NCI-H460 (cell line): ENCODE results near the gene USO1. TPM values are rescaled to one million over a fixed set of nuclear protein-coding genes. Genes with fewer than 3 reads are reported as not detected.
"Not testable (repeated sequence)": the region's sequence is repeated elsewhere in the genome, so short reads cannot be mapped to it uniquely, and the experiment has no call there.

Source experiments
- DNase-seq: peaks from one replicate; pipeline ENCODE4 v3.0.0-alpha.2; 2016; ENCODE audit warnings: low read depth; ENCODE audit errors: extremely low read depth
- total RNA-seq: library from RNA; depleted of rRNA; stranded (reverse); fragments of >200 nt; shearing (Covaris generic); gene quantifications from 2 replicates; pipeline ENCODE4 v1.2.3, GENCODE V29; 2014

Gene USO1
- total RNA-seq, 1 experiment from 2014 or later: 65.9 TPM

- DNase-seq: no peak
Measured at GRCh38 chr4:75708218-75708691, 16.1 kb upstream of the USO1 start.

- no peak for DNase-seq
Measured at GRCh38 chr4:75710246-75710645, 14.1 kb upstream of the USO1 start.

DNA sequence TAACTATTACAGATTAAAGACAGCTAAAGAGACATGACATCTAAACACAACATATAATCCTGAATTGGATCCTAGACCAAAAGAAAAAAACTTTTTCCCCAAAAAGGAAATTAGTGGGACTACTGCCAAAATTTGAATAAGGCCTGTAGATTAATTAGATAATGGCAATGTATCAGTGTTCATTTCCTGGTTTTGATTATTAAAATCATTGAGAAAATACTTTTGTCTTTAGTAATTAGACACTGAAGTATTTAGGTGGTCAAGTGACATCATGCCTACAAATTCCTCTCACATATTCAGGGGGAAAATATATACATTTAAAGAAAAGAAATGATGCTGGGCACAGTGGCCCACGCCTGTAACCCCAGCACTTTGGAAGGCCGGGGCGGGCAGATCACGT is 10.4 kb upstream of the USO1 start:
- DNase-seq: no peak

DNA sequence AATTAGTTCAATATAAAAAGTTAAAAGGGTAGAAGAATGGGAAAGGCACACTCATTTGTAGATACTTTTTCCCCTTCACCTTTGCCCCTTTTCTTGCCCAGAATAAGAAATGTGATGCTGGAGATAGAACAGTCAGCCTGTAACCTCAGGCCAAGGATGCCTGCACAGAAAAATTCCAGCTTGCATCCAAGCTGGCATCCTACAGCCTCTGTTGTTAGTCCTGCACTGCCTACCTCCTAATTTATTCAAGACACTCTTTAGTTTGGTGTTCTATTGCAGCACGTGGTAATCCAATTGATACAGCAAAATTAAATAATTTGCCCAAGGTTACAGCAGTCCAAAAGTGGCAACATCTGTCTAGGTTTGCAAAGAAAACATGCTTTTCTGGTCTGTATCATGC is 9.7 kb upstream of the USO1 start:
- DNase-seq: no peak

DNA sequence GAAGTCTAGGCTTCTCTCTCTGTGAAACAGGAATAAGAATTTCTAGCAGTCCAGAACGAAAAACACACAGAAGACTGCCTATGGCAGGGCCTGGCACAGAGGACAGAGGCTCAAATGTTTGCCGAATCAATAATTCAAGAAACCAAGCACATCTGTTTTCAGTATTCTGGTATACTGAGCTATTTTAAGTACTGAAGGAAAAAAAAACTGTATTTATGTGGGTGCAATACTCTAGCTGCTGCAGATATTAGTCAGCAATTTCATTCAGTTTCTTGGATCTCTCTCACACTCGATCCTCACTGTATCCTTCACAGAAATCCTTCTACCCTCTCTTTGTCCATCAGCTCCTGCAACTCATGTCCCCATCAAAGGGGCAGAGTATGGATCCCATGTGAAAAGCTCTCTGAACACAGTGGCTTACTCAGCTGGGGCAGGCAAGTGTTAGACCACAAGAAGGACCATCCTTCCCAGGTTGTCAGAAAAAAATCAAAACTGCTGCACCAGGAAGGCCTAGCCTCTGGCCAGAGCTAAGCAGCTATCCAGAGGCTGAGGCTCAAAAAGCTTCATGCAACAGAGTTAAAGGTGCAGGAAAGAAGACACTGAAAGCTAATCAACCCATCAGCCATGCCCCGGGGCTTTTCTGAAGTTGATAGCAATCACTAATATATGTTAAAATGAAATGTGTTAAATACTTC is 9.1 kb upstream of the USO1 start:
- no peak for DNase-seq

DNA sequence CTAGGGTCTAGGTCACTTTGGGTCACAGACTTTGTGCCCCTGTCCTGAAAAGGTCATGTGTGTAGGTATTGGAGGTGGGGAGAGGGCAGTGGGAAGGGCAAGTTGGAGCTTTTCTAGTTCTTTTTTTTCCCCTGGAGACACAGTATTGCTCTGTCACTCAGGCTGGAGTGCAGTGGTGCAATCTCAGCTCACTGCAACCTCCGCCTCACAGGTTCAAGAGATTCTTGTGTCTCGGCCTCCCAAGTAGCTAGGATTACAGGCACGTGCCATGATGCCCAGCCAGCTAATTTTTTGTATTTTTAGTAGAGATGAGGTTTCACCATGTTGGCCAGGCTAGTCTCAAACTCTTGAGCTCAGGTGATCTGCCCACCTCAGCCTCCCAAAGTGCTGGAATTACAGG is 8.3 kb upstream of the USO1 start:
- DNase-seq: not testable (repeated sequence)

- no peak for DNase-seq
Measured at GRCh38 chr4:75717408-75717807, 7.0 kb upstream of the USO1 start.

GRCh38 chr4:75718529-75718928 is 5.8 kb upstream of the USO1 start:
- DNase-seq: no peak

- no peak for DNase-seq
Measured at GRCh38 chr4:75722417-75722816, 2.0 kb upstream of the USO1 start.

GRCh38 chr4:75723163-75724065 is 963 bp upstream of the USO1 start:
- no peak for DNase-seq

DNA sequence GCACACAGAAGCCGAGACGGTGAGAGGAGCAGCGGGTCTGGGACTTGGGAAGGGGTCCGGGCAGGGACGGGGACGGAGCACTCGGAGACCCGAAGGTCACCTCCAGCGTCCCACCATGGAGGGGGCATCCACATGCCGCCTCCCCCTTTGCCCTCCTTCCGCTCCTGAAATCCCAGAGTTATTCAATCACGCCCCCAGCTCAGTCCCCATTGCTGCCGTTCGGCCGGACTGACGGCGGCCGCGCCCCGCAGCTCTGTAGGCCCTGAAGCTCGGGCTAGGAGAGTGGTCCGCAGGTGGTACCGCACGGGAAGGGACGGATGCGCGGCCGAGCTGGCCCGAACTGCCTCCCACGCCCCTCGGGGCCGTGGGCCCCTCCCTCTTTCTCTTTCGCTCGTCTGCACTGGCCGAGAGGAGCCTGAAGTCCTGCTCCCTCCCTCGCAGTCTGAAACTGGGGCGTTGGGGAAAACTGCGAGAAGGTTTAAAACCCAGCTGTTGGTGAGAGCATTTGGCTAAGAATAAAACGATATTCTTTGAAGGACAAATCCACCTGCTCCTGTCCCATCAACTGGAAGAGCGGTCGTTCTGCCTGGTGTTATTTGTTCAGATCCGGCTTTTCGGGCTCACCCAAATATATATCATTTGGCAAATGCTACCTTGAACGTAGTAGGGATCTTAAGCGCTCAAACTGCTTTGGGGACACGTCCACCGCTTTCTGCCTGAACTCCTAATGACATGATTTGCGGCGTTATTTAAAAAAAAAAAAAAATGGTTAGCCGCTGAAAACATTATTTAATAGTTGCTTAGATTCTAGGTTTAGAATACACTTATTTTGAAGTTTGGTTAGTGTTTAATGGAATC is 719 bp downstream of the USO1 start:
- peak; percentile 31 for DNase-seq

GRCh38 chr4:75725942-75726538 is 1.7 kb downstream of the USO1 start:
- DNase-seq: not testable (repeated sequence)

DNA sequence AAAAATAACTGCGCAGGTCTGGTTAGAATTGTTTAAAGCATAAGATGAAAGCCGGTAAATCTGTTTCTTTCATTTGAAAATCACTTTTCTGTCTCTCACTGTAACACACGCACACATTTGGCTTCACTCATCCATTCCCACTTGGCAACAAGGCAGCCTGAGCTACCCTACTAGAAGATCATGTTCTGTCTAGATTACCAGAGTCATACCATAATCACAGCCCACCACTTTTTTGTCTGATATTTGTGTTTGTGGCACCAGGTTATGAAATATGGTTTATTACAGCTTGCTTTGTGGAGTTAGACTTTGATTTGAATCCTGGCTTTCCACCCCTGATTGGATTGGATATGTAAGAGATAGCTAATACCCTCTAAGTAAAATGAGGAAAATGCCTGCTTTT is 2.2 kb downstream of the USO1 start:
- DNase-seq: no peak

DNA sequence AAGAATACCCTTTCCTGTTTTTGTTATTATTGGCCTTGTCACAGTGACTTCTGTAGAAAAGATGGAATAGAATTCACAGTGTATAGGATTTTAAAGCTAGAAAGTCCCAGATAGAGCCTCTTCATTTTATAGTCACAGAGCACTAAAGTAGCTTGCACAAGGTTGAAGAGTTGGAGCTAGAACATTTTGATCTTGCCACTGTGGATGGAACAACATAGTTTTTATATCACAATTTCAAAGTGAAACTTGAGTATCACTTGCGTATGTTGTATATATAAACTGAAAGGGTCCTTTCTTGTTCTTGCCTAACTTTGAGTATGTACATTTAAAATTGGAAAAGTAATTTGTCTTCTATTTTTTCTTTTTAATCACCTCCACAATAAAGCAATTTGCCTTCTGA is 2.7 kb downstream of the USO1 start:
- DNase-seq: no peak

- no peak for DNase-seq
Measured at GRCh38 chr4:75729836-75730235, 5.5 kb downstream of the USO1 start.

DNA sequence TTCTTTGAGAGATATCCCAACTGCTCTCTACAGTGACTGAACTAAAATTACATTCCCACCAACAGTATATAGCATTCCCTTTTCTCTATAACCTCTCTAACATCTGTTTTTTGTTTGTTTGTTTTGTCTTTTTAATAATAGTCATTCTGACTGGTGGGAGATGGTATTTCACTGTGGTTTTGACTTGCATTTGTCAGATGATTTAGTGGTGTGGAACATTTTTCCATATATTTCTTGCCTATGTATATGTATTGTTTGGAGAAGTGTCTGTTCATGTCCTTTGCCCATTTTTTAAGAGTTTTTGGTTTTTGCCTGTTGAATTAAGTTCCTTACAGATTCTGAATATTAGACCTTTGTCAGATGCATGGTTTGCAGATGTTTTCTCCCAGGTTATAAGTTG is 9.0 kb downstream of the USO1 start:
- no peak for DNase-seq

GRCh38 chr4:75735525-75735924 is 11.1 kb downstream of the USO1 start:
- DNase-seq: no peak

GRCh38 chr4:75736862-75737261 is 12.5 kb downstream of the USO1 start:
- DNase-seq: no peak

- DNase-seq: no peak
Measured at GRCh38 chr4:75737398-75737797, 13.0 kb downstream of the USO1 start.

DNA sequence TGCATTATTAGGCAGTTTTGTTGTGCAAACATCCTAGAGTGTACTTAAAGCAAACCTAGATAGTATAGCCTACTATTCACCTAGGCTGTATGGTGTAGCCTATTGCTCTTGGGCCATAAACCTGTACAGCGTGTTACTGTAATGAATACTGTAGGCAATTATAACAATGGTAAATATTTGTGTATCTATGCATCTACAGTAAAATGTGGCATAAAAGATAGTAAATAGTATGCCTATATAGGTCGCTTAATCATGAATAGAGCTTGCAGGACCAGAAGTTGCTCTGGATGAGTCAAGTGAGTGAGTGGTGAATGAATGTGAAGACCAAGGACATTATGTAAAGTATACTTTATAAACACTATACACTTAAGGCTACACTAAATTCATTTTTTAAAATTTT is 16.6 kb downstream of the USO1 start:
- DNase-seq: no peak

DNA sequence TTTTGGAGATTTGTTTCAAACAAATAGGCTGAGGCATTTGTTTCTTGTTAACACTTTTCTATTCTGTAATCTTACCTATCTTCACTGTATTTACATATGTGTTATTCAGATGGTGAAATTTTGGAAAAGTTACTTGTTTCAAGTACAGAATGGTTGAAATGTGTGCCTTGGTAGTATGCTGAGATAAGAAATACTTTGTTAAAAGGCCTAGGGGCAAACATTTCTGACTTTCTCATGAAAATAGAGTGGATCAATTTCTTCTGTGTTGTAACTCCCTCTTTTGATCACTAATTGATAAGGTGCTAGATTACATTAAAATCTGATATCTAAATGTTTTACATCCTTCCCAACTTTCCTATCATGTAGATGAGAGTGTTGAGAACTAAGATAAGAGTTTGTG is 18.1 kb downstream of the USO1 start:
- DNase-seq: no peak
